ENCODE data around the gene APAF1. TPM values are rescaled to one million over a fixed set of nuclear protein-coding genes. Genes with fewer than 3 reads are reported as not detected.
"Not testable (repeated sequence)": the region's sequence is repeated elsewhere in the genome, so short reads cannot be mapped to it uniquely, and the experiment has no call there.

APAF1 gene
- total RNA-seq, 2 experiments from 2014 or later = 19.6 to 20.8 TPM

DNA sequence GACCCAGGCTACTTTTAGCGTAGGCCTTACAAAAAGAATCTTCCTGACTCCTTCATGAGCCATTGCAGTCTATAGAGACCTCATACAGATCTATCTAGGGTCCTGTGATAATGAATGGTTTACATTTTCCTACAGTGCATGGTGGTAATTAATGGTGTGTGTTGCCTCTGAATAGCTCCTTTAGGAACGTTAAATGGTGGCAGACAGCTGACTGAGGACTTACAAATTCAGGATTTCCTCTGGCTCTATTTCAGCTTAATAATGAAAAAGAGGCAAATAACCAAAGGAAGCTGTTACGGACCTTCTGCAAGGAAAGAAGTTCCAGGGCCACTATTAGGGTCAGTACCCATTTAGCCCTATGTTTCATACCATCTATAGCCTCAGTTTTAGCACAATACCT lies 5.6 kb upstream of the APAF1 start:
- no peak overlapping the region for H3K4me3 Mint-ChIP-seq
- peaks cover 21% of the 10 kb centered on the region for H3K4me1 Mint-ChIP-seq (ENCODE audit: low read depth)
- peaks cover 9% of the 10 kb centered on the region for H3K36me3 Mint-ChIP-seq
- no peaks in the 10 kb centered on the region for H3K9me3 Mint-ChIP-seq
- H3K27me3 Mint-ChIP-seq = no peaks in the 10 kb centered on the region
- ChIA-PET CTCF (interaction anchor here (1.7 to 3.2 kb wide), 2 partner anchors 72 to 359 kb away, joined by 3 to 10 read pairs; no protein-coding TSS in a partner anchor), POLR2A (no interaction called here)
- no peak for DNase-seq
- intact Hi-C loops (cut with micrococcal nuclease) = no loop called here
- H3K27ac Mint-ChIP-seq = no peak overlapping the region

DNA sequence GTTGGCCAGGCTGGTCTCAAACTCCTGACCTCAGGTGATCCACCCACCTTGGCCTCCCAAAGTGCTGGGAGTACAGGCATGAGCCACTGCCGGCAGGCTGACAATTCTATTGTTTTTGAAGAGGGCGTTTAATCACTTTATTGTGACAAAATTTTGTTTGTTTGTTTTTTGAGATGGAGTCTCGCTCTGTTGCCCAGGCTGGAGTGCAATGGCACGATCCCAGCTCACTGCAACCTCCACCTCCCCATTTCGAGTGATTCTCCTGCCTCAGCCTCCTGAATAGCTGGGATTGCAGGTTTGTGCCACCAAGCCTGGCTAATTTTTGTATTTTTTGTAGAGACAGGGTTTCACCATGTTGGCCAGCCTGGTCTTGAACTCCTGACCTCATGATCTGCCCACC lies 2.3 kb upstream of the APAF1 start:
- intact Hi-C loops (cut with micrococcal nuclease) = loop anchor here (10.0 kb wide), 1 partner anchor 1622 kb away; the partner anchor contains the start of genes DEPDC4 and SCYL2
- H3K9me3 Mint-ChIP-seq, CTCF ChIA-PET, DNase-seq, H3K27me3 Mint-ChIP-seq, H3K27ac Mint-ChIP-seq: not testable (repeated sequence)
- peaks cover 22% of the 10 kb centered on the region for H3K4me1 Mint-ChIP-seq (ENCODE audit: low read depth)
- peak overlapping the region; percentile 96 for H3K4me3 Mint-ChIP-seq
- H3K36me3 Mint-ChIP-seq = peaks cover 13% of the 10 kb centered on the region
- POLR2A ChIA-PET = interaction anchor here (1.3 to 2.2 kb wide), 2 partner anchors 48 to 368 kb away, joined by 3 to 40 read pairs; partner anchors contain the start of gene SLC25A3

DNA sequence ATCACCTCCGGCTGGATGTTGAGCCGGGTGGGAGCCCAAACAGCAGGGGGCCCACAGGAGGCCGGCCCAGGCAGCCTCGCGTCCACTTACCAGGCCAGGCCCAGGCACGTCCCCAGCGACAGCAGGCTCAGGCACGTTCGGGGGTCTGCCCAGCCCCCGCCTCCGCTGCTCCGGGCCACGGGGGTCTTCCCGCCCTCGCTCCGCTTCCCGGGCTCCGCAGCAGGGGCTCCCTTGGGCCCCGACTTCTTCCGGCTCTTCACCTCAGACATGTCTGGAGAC lies 718 bp upstream of the APAF1 start:
- H3K9me3 Mint-ChIP-seq = no peaks in the 10 kb centered on the region
- no peak for DNase-seq
- peaks cover 28% of the 10 kb centered on the region for H3K4me1 Mint-ChIP-seq (ENCODE audit: low read depth)
- peak overlapping the region; percentile 95 for H3K27ac Mint-ChIP-seq
- intact Hi-C loops (cut with micrococcal nuclease) = loop anchor here (1.0 to 10.0 kb wide), 5 partner anchors 51 to 1620 kb away; partner anchors contain the start of genes DEPDC4, SCYL2, SLC25A3 and TMPO
- peak overlapping the region; percentile 96 for H3K4me3 Mint-ChIP-seq
- H3K36me3 Mint-ChIP-seq = peaks cover 15% of the 10 kb centered on the region
- H3K27me3 Mint-ChIP-seq = no peaks in the 10 kb centered on the region
- POLR2A ChIA-PET = interaction anchor here (1.0 to 2.2 kb wide), 6 partner anchors 13 to 131 kb away, joined by 3 to 40 read pairs (median 4); partner anchors contain the start of gene SLC25A3
- CTCF ChIA-PET = interaction anchor here (0.8 to 1.6 kb wide), 5 partner anchors 52 to 153 kb away, joined by 3 to 12 read pairs (median 4); no protein-coding TSS in a partner anchor

DNA sequence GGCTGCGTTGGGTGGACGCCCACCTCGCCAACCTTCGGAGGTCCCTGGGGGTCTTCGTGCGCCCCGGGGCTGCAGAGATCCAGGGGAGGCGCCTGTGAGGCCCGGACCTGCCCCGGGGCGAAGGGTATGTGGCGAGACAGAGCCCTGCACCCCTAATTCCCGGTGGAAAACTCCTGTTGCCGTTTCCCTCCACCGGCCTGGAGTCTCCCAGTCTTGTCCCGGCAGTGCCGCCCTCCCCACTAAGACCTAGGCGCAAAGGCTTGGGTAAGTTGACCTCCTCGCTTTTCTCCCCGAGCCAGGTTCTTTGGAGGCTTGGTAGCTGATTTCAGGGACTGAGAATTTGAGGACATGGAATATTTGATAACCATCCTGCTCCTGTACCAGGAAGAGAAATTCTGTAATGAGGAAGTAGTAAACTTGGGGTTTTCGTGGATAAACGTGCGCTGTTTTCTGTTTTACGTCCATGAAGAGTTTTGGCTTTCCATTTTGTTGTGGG lies 530 bp downstream of the APAF1 start:
- CTCF ChIA-PET = interaction anchor here (1.2 kb wide), 1 partner anchor 79 kb away, joined by 5 read pairs; no protein-coding TSS in a partner anchor
- Mint-ChIP-seq H3K9me3 (no peaks in the 10 kb centered on the region), H3K27me3 (no peaks in the 10 kb centered on the region), H3K4me1 (ENCODE audit: low read depth) (peaks cover 27% of the 10 kb centered on the region), H3K36me3 (peaks cover 16% of the 10 kb centered on the region), H3K4me3 (peak overlapping the region; percentile 96), H3K27ac (peak overlapping the region; percentile 76)
- DNase-seq = no peak
- POLR2A ChIA-PET = interaction anchor here (0.9 to 1.3 kb wide), 3 partner anchors 42 to 52 kb away, joined by 3 to 5 read pairs (median 3); partner anchors contain the start of gene SLC25A3
- intact Hi-C loops (cut with micrococcal nuclease) = loop anchor here (1.0 to 10.0 kb wide), 5 partner anchors 11 to 1619 kb away; partner anchors contain the start of genes DEPDC4 and SCYL2

DNA sequence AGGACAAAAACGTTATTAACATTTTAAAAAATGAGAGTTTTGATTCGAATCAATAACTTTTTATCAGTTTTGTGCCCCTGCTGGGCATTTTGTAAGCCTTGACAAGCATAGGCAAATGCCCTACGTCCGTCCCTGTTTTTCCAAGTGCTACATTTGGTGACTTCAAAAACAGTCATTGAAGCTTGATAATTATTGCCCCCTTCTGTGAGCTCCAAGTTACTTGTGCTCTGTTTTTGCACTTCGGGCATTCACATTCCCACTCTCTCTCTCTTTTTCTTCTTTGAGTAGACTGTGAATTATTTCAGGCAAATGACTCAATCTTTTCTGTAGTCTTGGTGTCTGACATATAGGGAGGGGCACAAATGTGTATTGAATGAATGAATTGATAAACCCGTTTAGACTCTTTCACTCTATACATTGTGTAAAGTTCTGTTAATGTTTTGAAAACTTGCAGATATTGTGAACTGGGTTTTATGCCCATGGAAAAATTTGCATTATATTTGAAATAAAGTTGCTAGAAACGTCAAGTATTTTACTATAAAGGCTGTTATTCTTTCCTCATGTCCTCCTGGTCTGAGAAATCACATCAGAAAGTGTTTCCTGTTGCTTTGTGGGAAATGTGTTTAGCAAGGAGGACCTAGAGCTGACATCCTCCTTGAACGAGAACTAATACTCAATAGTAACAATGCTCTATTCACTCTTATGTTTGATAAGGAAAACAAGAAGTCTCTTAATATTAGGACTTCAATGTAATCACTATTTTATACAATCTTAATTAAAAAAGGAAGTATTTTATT lies 1.4 kb downstream of the APAF1 start:
- peak overlapping the region; percentile 96 for H3K4me3 Mint-ChIP-seq
- peaks cover 21% of the 10 kb centered on the region for H3K4me1 Mint-ChIP-seq (ENCODE audit: low read depth)
- CTCF ChIA-PET = interaction anchor here (1.2 kb wide), 1 partner anchor 80 kb away, joined by 5 read pairs; no protein-coding TSS in a partner anchor
- no peaks in the 10 kb centered on the region for H3K9me3 Mint-ChIP-seq
- H3K27me3 Mint-ChIP-seq = no peaks in the 10 kb centered on the region
- peaks cover 12% of the 10 kb centered on the region for H3K36me3 Mint-ChIP-seq
- POLR2A ChIA-PET = interaction anchor here (0.6 to 1.3 kb wide), 4 partner anchors 50 to 220 kb away, joined by 3 to 5 read pairs (median 4); partner anchors contain the start of gene SLC25A3
- no peak for DNase-seq
- no peak overlapping the region for H3K27ac Mint-ChIP-seq
- intact Hi-C loops (cut with micrococcal nuclease) = loop anchor here (10.0 kb wide), 1 partner anchor 1618 kb away; the partner anchor contains the start of genes DEPDC4 and SCYL2

DNA sequence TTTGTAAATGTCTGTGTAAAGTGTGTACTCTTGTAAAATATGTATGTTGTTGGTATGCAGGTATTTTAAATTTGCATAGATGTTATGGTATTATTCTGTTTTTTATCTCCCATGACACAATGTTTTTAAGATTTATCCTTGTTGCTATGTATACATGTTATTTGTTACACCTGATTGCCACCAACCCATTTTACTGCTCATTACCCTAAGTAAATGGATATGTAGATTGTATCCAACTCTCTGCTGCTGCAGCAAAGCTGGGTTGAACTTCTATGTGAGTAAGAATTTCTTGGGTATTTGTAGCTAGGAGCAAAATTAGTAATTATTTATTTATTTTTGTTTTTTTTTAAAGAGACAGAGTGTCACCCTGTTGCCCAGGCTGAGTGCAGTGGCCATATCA lies 6.2 kb downstream of the APAF1 start:
- Mint-ChIP-seq H3K9me3 (no peaks in the 10 kb centered on the region), H3K27ac (no peak overlapping the region), H3K27me3 (no peaks in the 10 kb centered on the region), H3K4me3 (no peak overlapping the region), H3K36me3 (peaks cover 7% of the 10 kb centered on the region), H3K4me1 (ENCODE audit: low read depth) (peaks cover 18% of the 10 kb centered on the region)
- DNase-seq = no peak
- CTCF ChIA-PET = interaction anchor here (1.2 to 2.0 kb wide), 3 partner anchors 84 to 227 kb away, joined by 3 to 10 read pairs (median 4); no protein-coding TSS in a partner anchor
- POLR2A ChIA-PET = no interaction called here
- intact Hi-C loops (cut with micrococcal nuclease) = no loop called here

DNA sequence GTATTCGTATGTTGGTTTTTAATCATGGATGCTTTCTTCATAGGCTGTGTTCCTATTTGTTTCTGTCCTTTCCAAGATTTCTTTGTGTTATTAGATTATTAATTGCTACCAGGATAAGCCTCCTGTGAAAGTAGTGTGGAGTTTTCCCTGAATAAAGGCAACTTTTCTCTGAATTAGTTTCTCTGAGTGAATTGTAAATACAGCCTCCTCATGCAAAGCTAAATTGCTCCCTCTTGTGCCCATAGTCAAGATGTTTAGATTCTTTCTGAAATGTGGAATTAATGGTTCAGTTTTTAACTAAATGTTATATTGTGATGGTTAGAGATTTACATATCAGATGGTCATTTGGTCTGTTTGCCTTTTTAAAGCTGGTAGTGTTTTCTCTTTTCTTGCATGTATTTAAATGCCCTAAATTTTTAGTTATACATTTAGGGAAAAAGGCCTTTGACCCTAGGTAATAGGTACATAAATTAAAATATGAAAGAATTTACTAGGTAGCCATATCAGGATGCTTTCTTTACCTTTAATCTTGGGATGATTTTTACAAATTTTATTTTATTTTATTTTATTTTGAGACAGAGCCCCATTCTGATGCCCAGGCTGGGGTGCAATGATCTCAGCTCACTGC lies 8.9 kb downstream of the APAF1 start:
- Mint-ChIP-seq H3K27me3 (no peaks in the 10 kb centered on the region), H3K9me3 (no peaks in the 10 kb centered on the region), H3K27ac (no peak overlapping the region), H3K4me3 (no peak overlapping the region), H3K36me3 (peaks cover 9% of the 10 kb centered on the region), H3K4me1 (ENCODE audit: low read depth) (peaks cover 14% of the 10 kb centered on the region)
- ChIA-PET CTCF (interaction anchor here (0.7 to 2.0 kb wide), 7 partner anchors 56 to 130 kb away, joined by 3 to 17 read pairs (median 4); no protein-coding TSS in a partner anchor), POLR2A (no interaction called here)
- no peak for DNase-seq
- intact Hi-C loops (cut with micrococcal nuclease) = loop anchor here (1.0 to 2.0 kb wide), 2 partner anchors 163 to 229 kb away; no protein-coding TSS in a partner anchor

DNA sequence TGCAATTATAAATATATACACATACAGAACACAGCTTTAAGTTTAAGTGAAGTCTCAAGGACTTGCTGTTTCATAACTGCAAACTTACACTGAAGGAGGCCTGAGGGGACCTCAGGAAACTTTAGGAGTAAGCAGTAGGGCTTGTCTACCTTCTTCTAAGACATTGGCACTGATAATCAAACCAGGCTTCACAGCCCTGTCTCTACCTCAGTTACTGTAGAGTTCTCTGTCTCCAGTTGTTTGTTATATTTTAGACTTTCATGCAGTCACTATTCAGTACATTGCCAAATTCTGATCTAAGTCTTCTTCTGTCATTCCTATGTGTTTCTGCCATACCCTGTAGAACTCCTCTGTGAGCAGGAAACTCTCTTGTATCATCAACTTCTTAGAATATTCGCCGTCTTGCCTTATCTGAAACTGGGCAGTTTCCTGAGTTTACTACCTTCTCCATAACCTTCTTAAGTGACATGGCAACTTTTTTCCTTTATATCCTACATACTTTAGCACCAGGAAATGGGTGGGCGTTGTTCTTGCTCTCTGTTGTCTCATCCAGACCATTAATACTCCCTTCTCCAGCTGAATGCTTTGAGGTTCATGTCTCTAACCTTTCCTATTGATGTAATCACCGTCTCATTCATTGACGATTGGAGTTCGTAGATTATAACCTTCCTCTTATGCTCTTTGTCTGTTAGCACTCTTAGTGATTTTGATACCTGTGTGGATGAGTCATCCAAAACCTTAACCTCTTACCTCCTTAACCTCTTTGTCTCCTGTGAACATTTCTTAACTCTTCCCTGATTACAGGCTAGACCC lies 11.4 kb downstream of the APAF1 start:
- Mint-ChIP-seq H3K36me3 (peaks cover 13% of the 10 kb centered on the region), H3K9me3 (no peaks in the 10 kb centered on the region), H3K27me3 (no peaks in the 10 kb centered on the region), H3K27ac (peak overlapping the region; percentile 47), H3K4me3 (peak overlapping the region; percentile 5), H3K4me1 (ENCODE audit: low read depth) (peaks cover 14% of the 10 kb centered on the region)
- no peak for DNase-seq
- ChIA-PET CTCF (interaction anchor here (0.6 to 2.0 kb wide), 2 partner anchors 90 to 140 kb away, joined by 3 to 8 read pairs; no protein-coding TSS in a partner anchor), POLR2A (no interaction called here)
- intact Hi-C loops (cut with micrococcal nuclease) = loop anchor here (1.0 to 5.0 kb wide), 5 partner anchors 11 to 140 kb away; partner anchors contain the start of gene APAF1

DNA sequence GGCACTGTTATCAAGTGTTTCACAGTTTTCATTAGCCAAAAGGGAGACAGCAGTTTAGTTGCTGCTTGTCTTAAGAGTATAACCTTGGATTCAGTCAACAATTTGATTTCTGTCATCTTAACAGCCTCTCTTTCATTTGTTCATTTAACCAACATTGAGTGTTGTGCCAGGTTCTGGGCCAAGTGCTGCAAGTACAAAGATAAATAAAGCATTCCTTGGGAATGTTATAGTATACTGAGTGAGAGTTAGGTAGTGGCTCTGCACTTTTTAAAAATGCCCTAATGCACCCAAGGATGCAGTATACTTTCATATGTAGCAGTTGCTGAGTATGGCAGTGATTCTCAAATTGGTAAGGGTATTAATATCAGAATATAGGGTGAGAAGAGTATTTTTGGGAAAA lies 15.4 kb downstream of the APAF1 start:
- intact Hi-C loops (cut with micrococcal nuclease) = no loop called here
- H3K4me1 Mint-ChIP-seq (ENCODE audit: low read depth) = peaks cover 11% of the 10 kb centered on the region
- peaks cover 19% of the 10 kb centered on the region for H3K36me3 Mint-ChIP-seq
- H3K27ac Mint-ChIP-seq = no peak overlapping the region
- POLR2A ChIA-PET = no interaction called here
- DNase-seq = no peak
- H3K9me3 Mint-ChIP-seq = no peaks in the 10 kb centered on the region
- H3K4me3 Mint-ChIP-seq = no peak overlapping the region
- no peaks in the 10 kb centered on the region for H3K27me3 Mint-ChIP-seq
- CTCF ChIA-PET = no interaction called here

DNA sequence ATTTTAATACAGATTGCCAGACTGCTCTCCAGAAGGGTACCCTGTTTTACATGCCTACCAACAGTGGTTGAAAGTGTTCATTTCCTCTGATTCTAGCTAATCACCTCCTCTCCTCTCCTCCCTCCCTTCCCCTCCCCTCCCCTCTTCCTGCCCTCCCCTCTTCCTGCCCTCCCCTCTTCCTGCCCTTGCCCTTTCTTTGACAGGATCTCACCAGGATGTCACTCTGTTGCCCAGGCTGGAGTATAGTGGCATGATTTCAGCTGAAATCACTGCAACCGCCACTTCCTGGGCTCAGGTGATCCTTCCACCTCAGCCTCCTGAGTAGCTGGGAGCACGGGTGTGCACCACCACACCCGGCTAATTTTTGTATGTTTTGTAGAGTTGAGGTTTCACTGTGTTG lies 24.7 kb downstream of the APAF1 start:
- intact Hi-C loops (cut with micrococcal nuclease) = no loop called here
- CTCF ChIA-PET = interaction anchor here (1.3 kb wide), 1 partner anchor 20 kb away, joined by 3 read pairs; no protein-coding TSS in a partner anchor
- peaks cover 8% of the 10 kb centered on the region for H3K4me1 Mint-ChIP-seq (ENCODE audit: low read depth)
- no peak for DNase-seq
- H3K27ac Mint-ChIP-seq = no peak overlapping the region
- H3K4me3 Mint-ChIP-seq = no peak overlapping the region
- peaks cover 7% of the 10 kb centered on the region for H3K9me3 Mint-ChIP-seq
- POLR2A ChIA-PET = no interaction called here
- peaks cover 32% of the 10 kb centered on the region for H3K36me3 Mint-ChIP-seq
- H3K27me3 Mint-ChIP-seq = no peaks in the 10 kb centered on the region

DNA sequence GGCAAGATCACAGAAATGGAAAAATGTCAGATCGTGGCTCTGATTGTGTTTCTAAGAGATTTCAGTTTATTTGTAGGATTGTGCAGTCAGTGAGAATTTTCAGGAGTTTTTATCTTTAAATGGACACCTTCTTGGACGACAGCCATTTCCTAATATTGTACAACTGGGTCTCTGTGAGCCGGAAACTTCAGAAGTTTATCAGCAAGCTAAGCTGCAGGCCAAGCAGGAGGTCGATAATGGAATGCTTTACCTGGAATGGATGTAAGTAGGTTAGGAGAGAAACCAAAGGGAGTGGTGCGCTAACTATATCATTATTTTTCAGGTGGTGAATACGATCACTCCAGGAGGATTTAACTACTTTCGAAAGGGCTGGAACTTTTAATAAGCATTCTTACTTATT lies 26.4 kb downstream of the APAF1 start:
- Mint-ChIP-seq H3K4me1 (ENCODE audit: low read depth) (peaks cover 8% of the 10 kb centered on the region), H3K27me3 (no peaks in the 10 kb centered on the region), H3K36me3 (peaks cover 27% of the 10 kb centered on the region), H3K27ac (no peak overlapping the region), H3K4me3 (no peak overlapping the region), H3K9me3 (peaks cover 7% of the 10 kb centered on the region)
- no peak for DNase-seq
- POLR2A ChIA-PET = no interaction called here
- intact Hi-C loops (cut with micrococcal nuclease) = no loop called here
- CTCF ChIA-PET = no interaction called here
